Vagina (tissue), 2 donors: ENCODE results near the gene ITPKB.

ENCODE experiments used
- POLR2A ChIP-seq, 2 donors: fragments of 450-650 bp; IDR thresholded peaks; one replicate each; pipeline ENCODE4 v1.6.1; 2017; ENCODE audit warnings: antibody characterized with exemption in 2 of 2, mild to moderate bottlenecking in 2 of 2, moderate library complexity in 2 of 2
- TF ChIP-seq, protein P1 (sequence below), 3 experiments: fragments of 450-650 bp in 2 of 3; fragments of 200-600 bp in 1 of 3; sonication (generic) in 1 of 3; IDR thresholded peaks; one replicate each; pipeline ENCODE4 v1.5.1; 2017 to 2019; ENCODE audit warnings: antibody characterized with exemption in 3 of 3, mild to moderate bottlenecking in 2 of 3, moderate library complexity in 2 of 3

DNA sequence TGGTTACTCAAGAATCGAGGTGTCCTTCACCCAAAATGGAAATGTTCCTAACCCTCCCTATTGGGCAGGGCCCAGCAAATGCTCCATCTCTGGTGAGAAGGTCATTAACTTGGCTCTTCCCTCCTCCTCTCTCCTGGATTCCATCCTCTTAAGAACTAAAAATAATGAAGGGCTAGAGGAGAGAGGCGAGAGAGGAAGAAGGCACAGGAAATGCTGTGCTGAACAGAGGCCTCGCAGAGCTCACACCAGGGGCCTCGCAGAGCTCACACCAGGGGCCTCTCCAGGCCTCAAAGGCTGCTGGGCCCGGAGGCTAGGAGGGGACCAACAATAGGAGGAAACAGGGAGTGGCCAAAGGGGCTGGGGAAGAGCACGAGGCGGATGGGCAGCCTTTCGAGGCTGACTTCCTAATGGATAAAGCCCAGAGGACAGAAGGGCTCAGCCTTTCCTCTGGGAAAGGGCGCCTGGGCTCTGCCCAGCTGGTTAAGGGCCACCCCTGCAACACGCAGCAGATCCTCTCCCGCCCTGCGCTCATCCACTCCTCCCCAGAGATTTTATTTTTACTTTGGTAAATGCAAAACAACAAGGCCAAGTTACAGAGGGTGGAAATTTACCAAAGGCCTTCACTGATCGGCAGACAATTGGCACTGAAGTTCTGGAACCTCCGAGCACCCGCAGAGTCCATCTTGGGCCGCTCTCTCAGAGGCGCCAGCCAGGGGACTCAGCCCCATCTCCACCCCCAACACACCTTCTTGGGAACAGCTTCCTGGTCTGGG is 78.5 kb downstream of the ITPKB start:
- TF ChIP-seq, protein P1, sequence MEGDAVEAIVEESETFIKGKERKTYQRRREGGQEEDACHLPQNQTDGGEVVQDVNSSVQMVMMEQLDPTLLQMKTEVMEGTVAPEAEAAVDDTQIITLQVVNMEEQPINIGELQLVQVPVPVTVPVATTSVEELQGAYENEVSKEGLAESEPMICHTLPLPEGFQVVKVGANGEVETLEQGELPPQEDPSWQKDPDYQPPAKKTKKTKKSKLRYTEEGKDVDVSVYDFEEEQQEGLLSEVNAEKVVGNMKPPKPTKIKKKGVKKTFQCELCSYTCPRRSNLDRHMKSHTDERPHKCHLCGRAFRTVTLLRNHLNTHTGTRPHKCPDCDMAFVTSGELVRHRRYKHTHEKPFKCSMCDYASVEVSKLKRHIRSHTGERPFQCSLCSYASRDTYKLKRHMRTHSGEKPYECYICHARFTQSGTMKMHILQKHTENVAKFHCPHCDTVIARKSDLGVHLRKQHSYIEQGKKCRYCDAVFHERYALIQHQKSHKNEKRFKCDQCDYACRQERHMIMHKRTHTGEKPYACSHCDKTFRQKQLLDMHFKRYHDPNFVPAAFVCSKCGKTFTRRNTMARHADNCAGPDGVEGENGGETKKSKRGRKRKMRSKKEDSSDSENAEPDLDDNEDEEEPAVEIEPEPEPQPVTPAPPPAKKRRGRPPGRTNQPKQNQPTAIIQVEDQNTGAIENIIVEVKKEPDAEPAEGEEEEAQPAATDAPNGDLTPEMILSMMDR (IDR thresholded peaks at IDR 0.05), result no peak
- TF ChIP-seq POLR2A (IDR thresholded peaks at IDR 0.05), result peak in 1 of 2 donors; percentile 6
